AG04449 (cell line): ENCODE results near the gene TMEM47.
A peak's percentile ranks its signal among the peaks of the same experiment; 100 is the strongest.

Source experiments
- CTCF ChIA-PET: fragments of 350-600 bp; formaldehyde crosslinking; extraction: SDS; loops from one replicate; lab custom pipeline; 2021; ENCODE audit warnings: antibody characterized with exemption; lab: Yijun Ruan, JAX
- POLR2A ChIA-PET: fragments of 400-600, 350-600 bp; formaldehyde crosslinking; extraction: SDS; loops from one replicate; lab custom pipeline; 2020; ENCODE audit warnings: antibody characterized with exemption, inconsistent platforms; lab: Yijun Ruan, JAX
- DNase-seq: peaks from one replicate; pipeline ENCODE4 v3.0.0-alpha.2; 2010; ENCODE audit warnings: low read depth, low spot score
- H3K4me3 ChIP-seq: 2 replicates; pipeline ENCODE4 v1.5.1; 2011; ENCODE audit warnings: low read depth, mild to moderate bottlenecking, control low read depth, low read length
- TF ChIP-seq, protein P1 (sequence below): IDR thresholded peaks from one replicate; pipeline ENCODE4 v1.5.1; 2011; ENCODE audit warnings: mild to moderate bottlenecking, moderate library complexity, low read length, control low read depth, inconsistent platforms; ENCODE audit not compliant: insufficient read depth; ENCODE audit errors: missing control alignments

TMEM47 gene

DNA sequence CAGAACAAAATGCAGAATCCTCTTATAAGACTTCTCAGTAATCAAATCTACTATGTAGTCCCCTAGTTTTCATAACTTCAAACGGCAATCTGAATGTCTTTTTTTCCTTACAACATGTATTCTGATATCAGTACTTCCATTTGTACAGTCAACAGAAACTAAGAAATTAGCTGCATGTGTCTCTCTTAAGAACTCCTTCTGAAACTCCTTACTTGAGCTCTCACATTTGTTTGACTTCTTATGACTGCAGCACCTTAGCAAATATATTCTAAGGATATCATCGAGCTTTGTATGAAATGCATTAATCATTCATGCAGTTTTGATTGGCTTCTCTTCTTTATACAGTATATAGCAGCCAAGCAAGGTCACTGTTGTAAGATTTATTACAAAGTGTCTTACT, 77.0 kb downstream of the TMEM47 start:
- CTCF ChIA-PET: interaction anchor here (1.3 kb wide), 1 partner anchor 18 kb away, joined by 3 read pairs; no protein-coding TSS in a partner anchor
- TF ChIP-seq, protein P1, sequence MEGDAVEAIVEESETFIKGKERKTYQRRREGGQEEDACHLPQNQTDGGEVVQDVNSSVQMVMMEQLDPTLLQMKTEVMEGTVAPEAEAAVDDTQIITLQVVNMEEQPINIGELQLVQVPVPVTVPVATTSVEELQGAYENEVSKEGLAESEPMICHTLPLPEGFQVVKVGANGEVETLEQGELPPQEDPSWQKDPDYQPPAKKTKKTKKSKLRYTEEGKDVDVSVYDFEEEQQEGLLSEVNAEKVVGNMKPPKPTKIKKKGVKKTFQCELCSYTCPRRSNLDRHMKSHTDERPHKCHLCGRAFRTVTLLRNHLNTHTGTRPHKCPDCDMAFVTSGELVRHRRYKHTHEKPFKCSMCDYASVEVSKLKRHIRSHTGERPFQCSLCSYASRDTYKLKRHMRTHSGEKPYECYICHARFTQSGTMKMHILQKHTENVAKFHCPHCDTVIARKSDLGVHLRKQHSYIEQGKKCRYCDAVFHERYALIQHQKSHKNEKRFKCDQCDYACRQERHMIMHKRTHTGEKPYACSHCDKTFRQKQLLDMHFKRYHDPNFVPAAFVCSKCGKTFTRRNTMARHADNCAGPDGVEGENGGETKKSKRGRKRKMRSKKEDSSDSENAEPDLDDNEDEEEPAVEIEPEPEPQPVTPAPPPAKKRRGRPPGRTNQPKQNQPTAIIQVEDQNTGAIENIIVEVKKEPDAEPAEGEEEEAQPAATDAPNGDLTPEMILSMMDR: no peak
- DNase-seq: no peak
- no peak overlapping the region for H3K4me3 ChIP-seq
- POLR2A ChIA-PET: no interaction called here

DNA sequence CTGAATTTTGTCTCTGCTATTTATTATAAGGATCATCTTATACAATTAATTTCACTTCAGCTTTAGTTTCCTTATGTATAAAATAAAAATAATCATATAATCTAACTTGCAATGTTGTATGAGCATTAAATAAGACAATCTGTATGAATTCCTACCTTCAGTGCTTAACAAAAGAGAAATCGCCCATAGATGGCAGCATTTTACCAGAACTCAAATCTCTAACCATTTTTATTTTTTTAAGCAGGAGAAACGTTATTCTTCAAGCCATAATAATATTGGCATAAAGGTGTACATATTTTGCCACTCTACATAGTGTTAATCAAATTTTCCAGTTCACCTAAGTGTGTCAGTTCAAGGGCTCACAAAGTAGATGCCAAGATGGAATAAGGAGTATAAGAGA, 78.8 kb downstream of the TMEM47 start:
- H3K4me3 ChIP-seq: no peak overlapping the region
- TF ChIP-seq, protein P1: peak; percentile 7
- ChIA-PET POLR2A (no interaction called here), CTCF (interaction anchor here (1.2 to 1.7 kb wide), 3 partner anchors 11 to 340 kb away, joined by 3 to 4 read pairs (median 3); no protein-coding TSS in a partner anchor)
- DNase-seq: no peak
